Endothelial cell of umbilical vein (primary cell): ENCODE data around the gene TYRO3.

Experiments used
- GATA2 ChIP-seq: IDR thresholded peaks from 2 replicates; pipeline ENCODE4 v1.7.0; 2011; ENCODE audit warnings: low read depth, mild to moderate bottlenecking, moderate library complexity, mixed read lengths, low read length; ENCODE audit not compliant: insufficient read length, insufficient read depth
- MYC ChIP-seq: IDR thresholded peaks from one replicate; pipeline ENCODE4 v1.6.1; 2011; ENCODE audit warnings: mild to moderate bottlenecking, low read depth, low read length
- POLR2A ChIP-seq: IDR thresholded peaks from 2 replicates; pipeline ENCODE4 v1.6.1; 2012; ENCODE audit warnings: low read depth, mild to moderate bottlenecking, control low read depth, low read length
- POLR2AphosphoS5 ChIP-seq: IDR thresholded peaks from 2 replicates; pipeline ENCODE4 v1.6.1; 2012; ENCODE audit warnings: low read depth, mild to moderate bottlenecking, control low read depth, low read length, moderate library complexity; ENCODE audit not compliant: insufficient read depth
- TF ChIP-seq, protein P1 (sequence below), 2 donors: IDR thresholded peaks; 1 replicate in 1 of 2; 2 replicates in 1 of 2; pipeline ENCODE4 v1.5.1; 2011; ENCODE audit warnings: low read length in 2 of 2, mild to moderate bottlenecking in 2 of 2, moderate library complexity in 2 of 2, control low read depth in 1 of 2, inconsistent platforms in 1 of 2, low read depth in 1 of 2; ENCODE audit not compliant: insufficient read depth in 1 of 2; ENCODE audit errors: extremely low read depth in 1 of 2

DNA sequence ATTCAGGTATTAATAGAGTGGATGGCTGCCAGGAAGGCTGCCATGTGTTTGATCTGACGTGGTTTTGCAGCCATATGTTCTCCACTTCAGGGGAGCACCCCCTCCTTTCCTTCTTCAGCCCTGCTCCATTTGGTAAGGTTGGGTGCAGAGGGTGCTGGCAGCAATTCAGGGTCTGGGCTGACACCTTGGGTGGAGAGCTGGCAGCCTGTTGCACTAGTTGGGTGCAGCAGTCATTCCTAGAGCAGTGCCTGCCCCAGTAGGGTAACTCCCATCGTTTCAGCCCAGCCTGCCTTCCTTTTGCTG is 1.5 kb downstream of the TYRO3 start:
- no peak for TF ChIP-seq POLR2A
- TF ChIP-seq MYC = no peak
- TF ChIP-seq, protein P1, sequence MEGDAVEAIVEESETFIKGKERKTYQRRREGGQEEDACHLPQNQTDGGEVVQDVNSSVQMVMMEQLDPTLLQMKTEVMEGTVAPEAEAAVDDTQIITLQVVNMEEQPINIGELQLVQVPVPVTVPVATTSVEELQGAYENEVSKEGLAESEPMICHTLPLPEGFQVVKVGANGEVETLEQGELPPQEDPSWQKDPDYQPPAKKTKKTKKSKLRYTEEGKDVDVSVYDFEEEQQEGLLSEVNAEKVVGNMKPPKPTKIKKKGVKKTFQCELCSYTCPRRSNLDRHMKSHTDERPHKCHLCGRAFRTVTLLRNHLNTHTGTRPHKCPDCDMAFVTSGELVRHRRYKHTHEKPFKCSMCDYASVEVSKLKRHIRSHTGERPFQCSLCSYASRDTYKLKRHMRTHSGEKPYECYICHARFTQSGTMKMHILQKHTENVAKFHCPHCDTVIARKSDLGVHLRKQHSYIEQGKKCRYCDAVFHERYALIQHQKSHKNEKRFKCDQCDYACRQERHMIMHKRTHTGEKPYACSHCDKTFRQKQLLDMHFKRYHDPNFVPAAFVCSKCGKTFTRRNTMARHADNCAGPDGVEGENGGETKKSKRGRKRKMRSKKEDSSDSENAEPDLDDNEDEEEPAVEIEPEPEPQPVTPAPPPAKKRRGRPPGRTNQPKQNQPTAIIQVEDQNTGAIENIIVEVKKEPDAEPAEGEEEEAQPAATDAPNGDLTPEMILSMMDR (IDR thresholded peaks at IDR 0.05; ENCODE audit: extremely low read depth in 1 of 2, insufficient read depth in 1 of 2, low read depth in 1 of 2, low read length in 2 of 2) = no peak
- TF ChIP-seq POLR2AphosphoS5 = no peak
- no peak for TF ChIP-seq GATA2
